ENCODE data around the gene ZNF774.
A peak's percentile ranks its signal among the peaks of the same experiment; 100 is the strongest.
"Not testable (repeated sequence)": the region's sequence is repeated elsewhere in the genome, so short reads cannot be mapped to it uniquely, and the experiment has no call there.

The ZNF774 gene

DNA sequence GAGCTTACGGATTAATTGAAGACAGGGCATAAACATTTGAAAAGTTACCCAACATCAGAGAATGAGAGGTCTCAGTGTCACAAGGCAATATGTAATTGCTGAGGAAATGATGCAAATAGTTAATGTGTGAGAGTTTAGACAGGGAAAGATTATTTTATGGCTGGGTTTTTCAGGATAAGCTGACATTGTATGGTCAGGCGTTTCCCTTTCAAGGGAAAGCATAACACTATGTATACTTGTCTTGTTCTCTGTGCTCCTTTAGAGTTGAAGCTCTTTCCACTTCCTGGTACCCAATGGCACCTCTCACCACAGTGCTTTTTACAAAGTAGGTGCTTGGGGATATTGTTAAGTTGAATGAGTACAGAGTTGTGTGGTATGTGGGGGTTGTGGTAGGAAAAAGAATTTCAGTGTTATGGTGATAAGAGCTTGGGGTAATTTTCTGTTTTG is 55.8 kb downstream of the ZNF774 start:
- H3K4me3 Mint-ChIP-seq: no peak overlapping the region
- H3K27ac Mint-ChIP-seq: peak overlapping the region in 1 of 3 experiments; percentile 4
- peaks cover 41% of the 10 kb centered on the region for H3K4me1 Mint-ChIP-seq
- TF ChIP-seq, protein P1, sequence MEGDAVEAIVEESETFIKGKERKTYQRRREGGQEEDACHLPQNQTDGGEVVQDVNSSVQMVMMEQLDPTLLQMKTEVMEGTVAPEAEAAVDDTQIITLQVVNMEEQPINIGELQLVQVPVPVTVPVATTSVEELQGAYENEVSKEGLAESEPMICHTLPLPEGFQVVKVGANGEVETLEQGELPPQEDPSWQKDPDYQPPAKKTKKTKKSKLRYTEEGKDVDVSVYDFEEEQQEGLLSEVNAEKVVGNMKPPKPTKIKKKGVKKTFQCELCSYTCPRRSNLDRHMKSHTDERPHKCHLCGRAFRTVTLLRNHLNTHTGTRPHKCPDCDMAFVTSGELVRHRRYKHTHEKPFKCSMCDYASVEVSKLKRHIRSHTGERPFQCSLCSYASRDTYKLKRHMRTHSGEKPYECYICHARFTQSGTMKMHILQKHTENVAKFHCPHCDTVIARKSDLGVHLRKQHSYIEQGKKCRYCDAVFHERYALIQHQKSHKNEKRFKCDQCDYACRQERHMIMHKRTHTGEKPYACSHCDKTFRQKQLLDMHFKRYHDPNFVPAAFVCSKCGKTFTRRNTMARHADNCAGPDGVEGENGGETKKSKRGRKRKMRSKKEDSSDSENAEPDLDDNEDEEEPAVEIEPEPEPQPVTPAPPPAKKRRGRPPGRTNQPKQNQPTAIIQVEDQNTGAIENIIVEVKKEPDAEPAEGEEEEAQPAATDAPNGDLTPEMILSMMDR (IDR thresholded peaks at IDR 0.05; ENCODE audit: unreplicated experiment in 3 of 3): no peak
- H3K9me3 Mint-ChIP-seq: peaks cover 2% of the 10 kb centered on the region
- H3K27me3 Mint-ChIP-seq (ENCODE audit: low read depth): no peaks in the 10 kb centered on the region
- H3K36me3 Mint-ChIP-seq (ENCODE audit: low read depth): peaks cover 17% of the 10 kb centered on the region

DNA sequence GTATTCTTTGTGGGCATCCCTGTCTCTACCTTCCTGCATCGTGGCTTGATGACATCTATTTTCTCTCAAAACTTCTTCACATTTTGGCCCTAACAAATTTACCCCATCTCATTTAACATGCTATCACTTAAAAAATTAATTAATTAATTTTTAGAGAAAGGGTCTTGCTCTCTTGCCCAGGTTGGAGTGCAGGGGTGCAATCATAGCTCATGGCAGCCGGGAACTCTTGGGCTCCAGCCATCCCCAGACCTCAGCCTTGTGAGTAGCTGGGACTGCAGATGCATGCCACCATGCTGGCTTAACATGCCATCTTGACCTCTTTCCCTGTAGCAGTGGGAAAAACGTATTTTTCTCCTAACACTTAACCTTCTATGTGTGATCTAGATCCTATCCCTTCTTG is 56.6 kb downstream of the ZNF774 start:
- H3K4me3 Mint-ChIP-seq: no peak overlapping the region
- peaks cover 49% of the 10 kb centered on the region for H3K4me1 Mint-ChIP-seq
- H3K36me3 Mint-ChIP-seq (ENCODE audit: low read depth): peaks cover 17% of the 10 kb centered on the region
- TF ChIP-seq, protein P1 (IDR thresholded peaks at IDR 0.05; ENCODE audit: unreplicated experiment in 3 of 3): no peak
- peak overlapping the region in 1 of 3 experiments; percentile 70 for H3K27ac Mint-ChIP-seq
- peaks cover 2% of the 10 kb centered on the region for H3K9me3 Mint-ChIP-seq
- no peaks in the 10 kb centered on the region for H3K27me3 Mint-ChIP-seq (ENCODE audit: low read depth)

DNA sequence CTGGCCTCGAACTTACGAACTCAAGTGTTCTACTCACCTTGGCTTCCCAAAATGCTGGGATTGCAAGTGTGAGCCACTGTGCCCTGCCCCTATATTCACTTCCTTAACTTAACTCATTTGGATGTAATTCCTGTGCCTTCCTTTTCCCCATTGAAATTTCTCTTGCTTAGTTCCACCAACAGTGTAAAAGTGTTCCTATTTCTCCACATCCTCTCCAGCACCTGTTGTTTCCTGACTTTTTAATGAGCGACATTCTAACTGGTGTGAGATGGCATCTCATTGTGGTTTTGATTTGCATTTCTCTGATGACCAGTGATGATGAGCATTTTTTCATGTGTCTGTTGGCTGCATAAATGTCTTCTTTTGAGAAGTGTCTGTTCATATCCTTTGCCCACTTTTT is 57.5 kb downstream of the ZNF774 start:
- not testable (repeated sequence) for H3K9me3 Mint-ChIP-seq, H3K27ac Mint-ChIP-seq, H3K4me3 Mint-ChIP-seq

DNA sequence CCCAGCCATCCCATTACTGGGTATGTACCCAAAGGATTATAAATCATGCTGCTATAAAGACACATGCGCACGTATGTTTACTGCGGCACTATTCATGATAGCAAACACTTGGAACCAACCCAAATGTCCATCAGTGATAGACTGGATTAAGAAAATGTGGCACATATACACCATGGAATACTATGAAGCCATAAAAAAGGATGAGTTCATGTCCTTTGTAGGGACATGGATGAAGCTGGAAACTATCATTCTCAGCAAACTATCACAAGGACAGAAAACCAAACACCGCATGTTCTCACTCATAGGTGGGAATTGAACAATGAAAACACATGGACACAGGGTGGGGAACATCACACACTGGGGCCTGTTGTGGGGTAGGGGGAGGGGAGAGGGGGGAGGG is 58.2 kb downstream of the ZNF774 start:
- H3K27me3 Mint-ChIP-seq (ENCODE audit: low read depth); H3K4me3 Mint-ChIP-seq; H3K9me3 Mint-ChIP-seq; H3K27ac Mint-ChIP-seq: not testable (repeated sequence)
- Mint-ChIP-seq H3K36me3 (ENCODE audit: low read depth) (peaks cover 17% of the 10 kb centered on the region), H3K4me1 (peaks cover 52% of the 10 kb centered on the region)

More for the DNA sequence above, 57.5 kb downstream of the ZNF774 start:
- H3K36me3 Mint-ChIP-seq (ENCODE audit: low read depth): peaks cover 17% of the 10 kb centered on the region
- H3K27me3 Mint-ChIP-seq (ENCODE audit: low read depth): not testable (repeated sequence)
- H3K4me1 Mint-ChIP-seq: peaks cover 57% of the 10 kb centered on the region

DNA sequence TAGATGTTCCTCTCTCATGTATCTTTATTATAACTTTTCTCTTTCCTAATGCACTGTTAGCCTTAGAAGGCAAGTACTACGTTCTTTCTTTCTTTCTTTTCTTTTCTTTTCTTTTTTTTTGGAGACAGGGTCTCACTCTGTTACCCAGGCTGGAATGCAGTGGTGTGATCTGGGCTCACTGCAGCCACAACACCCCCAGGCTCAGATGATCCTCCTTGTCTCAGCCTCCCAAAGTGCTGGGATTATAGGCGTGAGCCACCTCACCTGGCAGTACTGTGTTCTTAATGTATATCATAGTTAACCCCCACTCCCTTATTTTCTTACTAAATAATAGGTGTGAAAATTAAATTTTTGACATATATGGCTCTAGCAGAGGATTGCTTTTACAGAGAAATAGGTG is 59.1 kb downstream of the ZNF774 start:
- Mint-ChIP-seq H3K4me3 (no peak overlapping the region), H3K36me3 (ENCODE audit: low read depth) (peaks cover 17% of the 10 kb centered on the region), H3K27ac (peak overlapping the region; percentile 73 to 91 (median 90)), H3K9me3 (peaks cover 2% of the 10 kb centered on the region), H3K4me1 (peaks cover 46% of the 10 kb centered on the region), H3K27me3 (ENCODE audit: low read depth) (no peaks in the 10 kb centered on the region)
- TF ChIP-seq, protein P1 (IDR thresholded peaks at IDR 0.05; ENCODE audit: unreplicated experiment in 3 of 3): no peak
